Measurements from ENCODE around the gene SEPTIN5.

- TF ChIP-seq, protein P1, sequence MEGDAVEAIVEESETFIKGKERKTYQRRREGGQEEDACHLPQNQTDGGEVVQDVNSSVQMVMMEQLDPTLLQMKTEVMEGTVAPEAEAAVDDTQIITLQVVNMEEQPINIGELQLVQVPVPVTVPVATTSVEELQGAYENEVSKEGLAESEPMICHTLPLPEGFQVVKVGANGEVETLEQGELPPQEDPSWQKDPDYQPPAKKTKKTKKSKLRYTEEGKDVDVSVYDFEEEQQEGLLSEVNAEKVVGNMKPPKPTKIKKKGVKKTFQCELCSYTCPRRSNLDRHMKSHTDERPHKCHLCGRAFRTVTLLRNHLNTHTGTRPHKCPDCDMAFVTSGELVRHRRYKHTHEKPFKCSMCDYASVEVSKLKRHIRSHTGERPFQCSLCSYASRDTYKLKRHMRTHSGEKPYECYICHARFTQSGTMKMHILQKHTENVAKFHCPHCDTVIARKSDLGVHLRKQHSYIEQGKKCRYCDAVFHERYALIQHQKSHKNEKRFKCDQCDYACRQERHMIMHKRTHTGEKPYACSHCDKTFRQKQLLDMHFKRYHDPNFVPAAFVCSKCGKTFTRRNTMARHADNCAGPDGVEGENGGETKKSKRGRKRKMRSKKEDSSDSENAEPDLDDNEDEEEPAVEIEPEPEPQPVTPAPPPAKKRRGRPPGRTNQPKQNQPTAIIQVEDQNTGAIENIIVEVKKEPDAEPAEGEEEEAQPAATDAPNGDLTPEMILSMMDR (IDR thresholded peaks at IDR 0.05): no peak
- TF ChIP-seq POLR2A (IDR thresholded peaks at IDR 0.05) (no peak), POLR2AphosphoS5 (IDR thresholded peaks at IDR 0.05) (no peak)
Measured at GRCh38 chr22:19728271-19728670, 14.0 kb downstream of the SEPTIN5 start.

All from gastroesophageal sphincter (tissue), 3 donors.